Activated naive CD4-positive, alpha-beta T cell treated with anti-CD3 and anti-CD28 coated beads for 36 hours (primary cell): ENCODE measurements around the gene CARHSP1. TPM values are rescaled to one million over a fixed set of nuclear protein-coding genes. Genes with fewer than 3 reads are reported as not detected.
A peak's percentile ranks its signal among the peaks of the same experiment; 100 is the strongest.
"Not testable (repeated sequence)": the region's sequence is repeated elsewhere in the genome, so short reads cannot be mapped to it uniquely, and the experiment has no call there.

Experiments used
- CTCF ChIA-PET: fragments of 350-600 bp; sonication (Branson Sonifier 250); formaldehyde crosslinking; loops from one replicate; lab custom pipeline; 2021; ENCODE audit warnings: antibody characterized with exemption; lab: Charles Lee
- DNase-seq: peaks from one replicate; pipeline ENCODE4 v3.0.0-alpha.2; 2020
- H3K27ac Mint-ChIP-seq: one replicate; pipeline ENCODE4 v1.8.0; 2021; ENCODE audit warnings: mild to moderate bottlenecking, mixed read lengths
- H3K27me3 Mint-ChIP-seq: one replicate; pipeline ENCODE4 v1.8.0; 2021; ENCODE audit warnings: low read depth, mixed read lengths
- H3K36me3 Mint-ChIP-seq: one replicate; pipeline ENCODE4 v1.8.0; 2021; ENCODE audit warnings: low read depth, mixed read lengths
- H3K4me1 Mint-ChIP-seq: one replicate; pipeline ENCODE4 v1.8.0; 2021; ENCODE audit warnings: low read depth, mixed read lengths
- H3K4me3 Mint-ChIP-seq: one replicate; pipeline ENCODE4 v1.8.0; 2021; ENCODE audit warnings: mild to moderate bottlenecking, moderate library complexity, mixed read lengths
- H3K9me3 Mint-ChIP-seq: one replicate; pipeline ENCODE4 v1.8.0; 2021; ENCODE audit warnings: mixed read lengths
- intact Hi-C: fragments of 100-400 bp; cut with micrococcal nuclease; formaldehyde crosslinking; loops from one replicate; pipeline ENCODE4 v1.15.1; 2023
- total RNA-seq, 2 experiments: library from RNA; stranded (reverse); gene quantifications; one replicate each; pipeline ENCODE4 v1.2.3, GENCODE V29; 2021

CARHSP1 gene
- 10 to 100 TPM; 46.5 to 49.6 TPM for total RNA-seq

- no peaks in the 10 kb centered on the region for H3K9me3 Mint-ChIP-seq
- CTCF ChIA-PET, result interaction anchor here (0.9 to 5.4 kb wide), 5 partner anchors 12 to 270 kb away, joined by 3 to 36 read pairs (median 4); partner anchors contain the start of gene LITAFD
- peak within 1 kb of the TSS; percentile 89 for H3K4me3 Mint-ChIP-seq
- no peaks in the 10 kb centered on the region for H3K27me3 Mint-ChIP-seq
- peak; percentile 81 for DNase-seq
- H3K36me3 Mint-ChIP-seq, result peaks cover 5% of the 10 kb centered on the region
- peak within 1 kb of the TSS; percentile 83 for H3K27ac Mint-ChIP-seq
- peaks cover 36% of the 10 kb centered on the region for H3K4me1 Mint-ChIP-seq
- intact Hi-C loops, result loop anchor here (1.0 to 5.0 kb wide), 8 partner anchors 68 to 1868 kb away; partner anchors contain the start of genes ABAT, HAPSTR1, METTL22 and PMM2
These were observed at the start of gene CARHSP1 for GRCh38 chr16:8868416-8869211. Gene CARHSP1 (minus strand): TSS chr16:8869006. CDS start chr16:8859328, 9,678 bp downstream.

GRCh38 chr16:8917336-8917735, 48.5 kb upstream of the CARHSP1 start:
- H3K27me3 Mint-ChIP-seq, H3K9me3 Mint-ChIP-seq, DNase-seq, intact Hi-C loops, H3K27ac Mint-ChIP-seq, CTCF ChIA-PET, H3K4me3 Mint-ChIP-seq: not testable (repeated sequence)
- Mint-ChIP-seq H3K4me1 (peaks cover 37% of the 10 kb centered on the region), H3K36me3 (peaks cover 42% of the 10 kb centered on the region)

- no peaks in the 10 kb centered on the region for H3K27me3 Mint-ChIP-seq
- intact Hi-C loops, result no loop called here
- no peaks in the 10 kb centered on the region for H3K9me3 Mint-ChIP-seq
- peak overlapping the region; percentile 61 for H3K27ac Mint-ChIP-seq
- peaks cover 32% of the 10 kb centered on the region for H3K4me1 Mint-ChIP-seq
- CTCF ChIA-PET, result interaction anchor here (0.9 to 1.1 kb wide), 2 partner anchors 20 to 92 kb away, joined by 3 to 5 read pairs; no protein-coding TSS in a partner anchor
- H3K4me3 Mint-ChIP-seq, result no peak overlapping the region
- DNase-seq, result no peak
- H3K36me3 Mint-ChIP-seq, result peaks cover 41% of the 10 kb centered on the region
These were observed 47.9 kb upstream of the CARHSP1 start for GRCh38 chr16:8916541-8917225.

- CTCF ChIA-PET, result interaction anchor here (0.9 to 1.1 kb wide), 2 partner anchors 21 to 93 kb away, joined by 3 to 5 read pairs; no protein-coding TSS in a partner anchor
- Mint-ChIP-seq H3K27ac (no peak overlapping the region), H3K27me3 (no peaks in the 10 kb centered on the region), H3K36me3 (peaks cover 41% of the 10 kb centered on the region), H3K9me3 (no peaks in the 10 kb centered on the region), H3K4me1 (peaks cover 30% of the 10 kb centered on the region), H3K4me3 (no peak overlapping the region)
- DNase-seq, result no peak
- intact Hi-C loops, result no loop called here
These were observed 47.0 kb upstream of the CARHSP1 start for GRCh38 chr16:8915722-8916301.

- intact Hi-C loops, result no loop called here
- Mint-ChIP-seq H3K4me1 (peaks cover 24% of the 10 kb centered on the region), H3K27me3 (no peaks in the 10 kb centered on the region), H3K36me3 (peaks cover 30% of the 10 kb centered on the region), H3K4me3 (no peak overlapping the region), H3K9me3 (no peaks in the 10 kb centered on the region), H3K27ac (no peak overlapping the region)
- CTCF ChIA-PET, result interaction anchor here (0.6 to 1.7 kb wide), 3 partner anchors 14 to 26 kb away, joined by 3 to 6 read pairs (median 3); no protein-coding TSS in a partner anchor
- no peak for DNase-seq
These were observed 45.3 kb upstream of the CARHSP1 start for GRCh38 chr16:8914098-8914497.

GRCh38 chr16:8912793-8913192, 44.0 kb upstream of the CARHSP1 start:
- CTCF ChIA-PET, result interaction anchor here (0.7 kb wide), 1 partner anchor 137 kb away, joined by 3 read pairs; no protein-coding TSS in a partner anchor
- Mint-ChIP-seq H3K27ac (no peak overlapping the region), H3K9me3 (no peaks in the 10 kb centered on the region), H3K4me3 (no peak overlapping the region), H3K36me3 (peaks cover 28% of the 10 kb centered on the region), H3K27me3 (no peaks in the 10 kb centered on the region), H3K4me1 (peaks cover 20% of the 10 kb centered on the region)
- DNase-seq, result no peak
- intact Hi-C loops, result no loop called here

- H3K4me1 Mint-ChIP-seq, result peaks cover 26% of the 10 kb centered on the region
- intact Hi-C loops, result no loop called here
- no peak overlapping the region for H3K4me3 Mint-ChIP-seq
- CTCF ChIA-PET, result interaction anchor here (0.8 to 2.3 kb wide), 2 partner anchors 26 to 85 kb away, joined by 3 to 12 read pairs; no protein-coding TSS in a partner anchor
- H3K27me3 Mint-ChIP-seq, result no peaks in the 10 kb centered on the region
- peaks cover 36% of the 10 kb centered on the region for H3K36me3 Mint-ChIP-seq
- DNase-seq, result no peak
- no peaks in the 10 kb centered on the region for H3K9me3 Mint-ChIP-seq
- no peak overlapping the region for H3K27ac Mint-ChIP-seq
These were observed 42.0 kb upstream of the CARHSP1 start for GRCh38 chr16:8910811-8911210.

- no peaks in the 10 kb centered on the region for H3K9me3 Mint-ChIP-seq
- no peak for DNase-seq
- H3K4me1 Mint-ChIP-seq, result peaks cover 26% of the 10 kb centered on the region
- intact Hi-C loops, result loop anchor here (5.0 kb wide), 1 partner anchor 98 kb away; no protein-coding TSS in a partner anchor
- no peaks in the 10 kb centered on the region for H3K27me3 Mint-ChIP-seq
- CTCF ChIA-PET, result interaction anchor here (0.6 to 2.6 kb wide), 4 partner anchors 27 to 230 kb away, joined by 3 to 9 read pairs (median 6); no protein-coding TSS in a partner anchor
- no peak overlapping the region for H3K27ac Mint-ChIP-seq
- no peak overlapping the region for H3K4me3 Mint-ChIP-seq
- H3K36me3 Mint-ChIP-seq, result peaks cover 40% of the 10 kb centered on the region
These were observed 40.1 kb upstream of the CARHSP1 start for GRCh38 chr16:8908810-8909468.

GRCh38 chr16:8907096-8907495, 38.3 kb upstream of the CARHSP1 start:
- intact Hi-C loops, result loop anchor here (5.0 kb wide), 1 partner anchor 100 kb away; no protein-coding TSS in a partner anchor
- no peaks in the 10 kb centered on the region for H3K9me3 Mint-ChIP-seq
- CTCF ChIA-PET, result interaction anchor here (0.9 kb wide), 1 partner anchor 13 kb away, joined by 3 read pairs; no protein-coding TSS in a partner anchor
- DNase-seq, result no peak
- no peaks in the 10 kb centered on the region for H3K27me3 Mint-ChIP-seq
- peaks cover 45% of the 10 kb centered on the region for H3K36me3 Mint-ChIP-seq
- H3K4me1 Mint-ChIP-seq, result peaks cover 26% of the 10 kb centered on the region
- H3K27ac Mint-ChIP-seq, result peak overlapping the region; percentile 24
- no peak overlapping the region for H3K4me3 Mint-ChIP-seq

GRCh38 chr16:8905795-8906591, 37.2 kb upstream of the CARHSP1 start:
- DNase-seq, result no peak
- Mint-ChIP-seq H3K4me1 (peaks cover 20% of the 10 kb centered on the region), H3K36me3 (peaks cover 48% of the 10 kb centered on the region), H3K4me3 (no peak overlapping the region), H3K27me3 (no peaks in the 10 kb centered on the region), H3K27ac (no peak overlapping the region), H3K9me3 (no peaks in the 10 kb centered on the region)
- CTCF ChIA-PET, result interaction anchor here (1.3 kb wide), 1 partner anchor 30 kb away, joined by 14 read pairs; no protein-coding TSS in a partner anchor
- intact Hi-C loops, result loop anchor here (1.0 to 5.0 kb wide), 2 partner anchors 30 to 101 kb away; no protein-coding TSS in a partner anchor
